Activated T-helper 1 cell treated with anti-CD3 and anti-CD28 coated beads, Interleukin-2, amount 50 U/mL, for 16 hours (primary cell): ENCODE measurements around the gene SLC26A4.
"Not testable (repeated sequence)": the region's sequence is repeated elsewhere in the genome, so short reads cannot be mapped to it uniquely, and the experiment has no call there.

ENCODE experiments used
- DNase-seq, 2 donors: peaks; one replicate each; pipeline ENCODE4 v3.0.0-alpha.2; 2020; ENCODE audit warnings: low read depth in 1 of 2, low spot score in 1 of 2

The SLC26A4 gene

GRCh38 chr7:107660381-107661080, at the start of gene SLC26A4:
Gene SLC26A4, plus strand, starts transcription at chr7:107660828. Its CDS starts 814 bp downstream, at chr7:107661642.
- DNase-seq: no peak

- no peak for DNase-seq
These were observed 47.2 kb upstream of the SLC26A4 start for GRCh38 chr7:107613439-107613838.

GRCh38 chr7:107613948-107614347, 46.7 kb upstream of the SLC26A4 start:
- DNase-seq: no peak

- DNase-seq: no peak
These were observed 46.2 kb upstream of the SLC26A4 start for GRCh38 chr7:107614425-107614824.

- no peak for DNase-seq
These were observed 44.5 kb upstream of the SLC26A4 start for GRCh38 chr7:107615910-107616680.

GRCh38 chr7:107622429-107622828, 38.2 kb upstream of the SLC26A4 start:
- no peak for DNase-seq

GRCh38 chr7:107622894-107623293, 37.7 kb upstream of the SLC26A4 start:
- DNase-seq: no peak

GRCh38 chr7:107627002-107627401, 33.6 kb upstream of the SLC26A4 start:
- DNase-seq: no peak

GRCh38 chr7:107628461-107629064, 32.1 kb upstream of the SLC26A4 start:
- no peak for DNase-seq

- DNase-seq: no peak
These were observed 30.3 kb upstream of the SLC26A4 start for GRCh38 chr7:107630342-107630741.

- no peak for DNase-seq
These were observed 28.8 kb upstream of the SLC26A4 start for GRCh38 chr7:107631588-107632491.

- no peak for DNase-seq
These were observed 28.1 kb upstream of the SLC26A4 start for GRCh38 chr7:107632492-107632865.

GRCh38 chr7:107638594-107638993, 22.0 kb upstream of the SLC26A4 start:
- no peak for DNase-seq

GRCh38 chr7:107639070-107639469, 21.6 kb upstream of the SLC26A4 start:
- DNase-seq: not testable (repeated sequence)

GRCh38 chr7:107641676-107642075, 19.0 kb upstream of the SLC26A4 start:
- DNase-seq: no peak

GRCh38 chr7:107642501-107642900, 18.1 kb upstream of the SLC26A4 start:
- DNase-seq: no peak

- DNase-seq: no peak
These were observed 17.2 kb upstream of the SLC26A4 start for GRCh38 chr7:107643407-107643806.

- DNase-seq: no peak
These were observed 16.7 kb upstream of the SLC26A4 start for GRCh38 chr7:107643938-107644308.

GRCh38 chr7:107644309-107644974, 16.2 kb upstream of the SLC26A4 start:
- DNase-seq: no peak

GRCh38 chr7:107652642-107653041, 8.0 kb upstream of the SLC26A4 start:
- DNase-seq: no peak

GRCh38 chr7:107658467-107658866, 2.2 kb upstream of the SLC26A4 start:
- DNase-seq: no peak
